Peyer's patch (tissue), 4 donors: Measurements from ENCODE around the gene NOL4L.

ENCODE experiments used
- POLR2A ChIP-seq, 2 donors: fragments of 450-650 bp; IDR thresholded peaks; one replicate each; pipeline ENCODE4 v1.5.1; 2017; ENCODE audit warnings: antibody characterized with exemption in 2 of 2, mild to moderate bottlenecking in 2 of 2, moderate library complexity in 2 of 2
- TF ChIP-seq, protein P1 (sequence below), 6 experiments: fragments of 450-650 bp in 4 of 6; fragments of 200-600 bp in 2 of 6; sonication (generic) in 1 of 6; IDR thresholded peaks; one replicate each; pipeline ENCODE4 v1.5.1; 2017 to 2019; ENCODE audit warnings: antibody characterized with exemption in 6 of 6, mild to moderate bottlenecking in 3 of 6, moderate library complexity in 1 of 6

DNA sequence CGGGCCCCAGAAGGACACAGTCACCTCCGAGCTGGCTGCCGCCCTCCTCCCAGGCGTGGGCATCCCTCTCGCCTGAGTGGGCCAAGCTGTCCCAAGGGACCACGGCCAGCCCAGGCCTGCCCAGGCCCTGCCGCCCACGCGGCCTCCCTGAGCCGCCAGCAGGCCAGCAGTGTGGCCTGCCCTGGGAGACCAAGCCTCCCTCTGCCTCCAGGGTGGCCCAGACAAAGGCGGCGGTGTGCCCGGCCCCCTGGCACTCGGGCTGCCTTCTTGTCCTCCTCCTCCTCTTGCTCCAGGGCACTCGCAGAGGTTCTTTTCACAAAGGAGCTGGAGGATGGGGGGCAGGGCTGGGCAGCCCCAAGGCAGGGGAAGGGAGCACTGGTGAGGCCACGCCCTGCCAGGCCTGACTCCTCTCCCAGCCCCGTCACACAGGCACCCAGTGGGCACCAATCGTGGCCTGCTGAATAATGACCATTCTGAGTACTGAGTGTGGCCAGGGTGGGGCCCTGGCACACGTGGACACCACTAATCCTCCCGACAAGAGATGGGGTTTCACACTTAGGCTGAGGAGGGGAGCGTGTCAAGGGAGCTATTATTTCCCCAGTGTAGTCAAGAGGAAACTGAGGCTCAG is 25.3 kb downstream of the NOL4L start:
- no peak for TF ChIP-seq POLR2A (IDR thresholded peaks at IDR 0.05)
- TF ChIP-seq, protein P1, sequence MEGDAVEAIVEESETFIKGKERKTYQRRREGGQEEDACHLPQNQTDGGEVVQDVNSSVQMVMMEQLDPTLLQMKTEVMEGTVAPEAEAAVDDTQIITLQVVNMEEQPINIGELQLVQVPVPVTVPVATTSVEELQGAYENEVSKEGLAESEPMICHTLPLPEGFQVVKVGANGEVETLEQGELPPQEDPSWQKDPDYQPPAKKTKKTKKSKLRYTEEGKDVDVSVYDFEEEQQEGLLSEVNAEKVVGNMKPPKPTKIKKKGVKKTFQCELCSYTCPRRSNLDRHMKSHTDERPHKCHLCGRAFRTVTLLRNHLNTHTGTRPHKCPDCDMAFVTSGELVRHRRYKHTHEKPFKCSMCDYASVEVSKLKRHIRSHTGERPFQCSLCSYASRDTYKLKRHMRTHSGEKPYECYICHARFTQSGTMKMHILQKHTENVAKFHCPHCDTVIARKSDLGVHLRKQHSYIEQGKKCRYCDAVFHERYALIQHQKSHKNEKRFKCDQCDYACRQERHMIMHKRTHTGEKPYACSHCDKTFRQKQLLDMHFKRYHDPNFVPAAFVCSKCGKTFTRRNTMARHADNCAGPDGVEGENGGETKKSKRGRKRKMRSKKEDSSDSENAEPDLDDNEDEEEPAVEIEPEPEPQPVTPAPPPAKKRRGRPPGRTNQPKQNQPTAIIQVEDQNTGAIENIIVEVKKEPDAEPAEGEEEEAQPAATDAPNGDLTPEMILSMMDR (IDR thresholded peaks at IDR 0.05): no peak
